Spleen (tissue), 3 donors: ENCODE data around the gene DDI2.

Experiments
- POLR2A ChIP-seq, 3 donors: fragments of 450-650 bp; IDR thresholded peaks; one replicate each; pipeline ENCODE4 v1.5.1; 2017; ENCODE audit warnings: antibody characterized with exemption in 3 of 3, mild to moderate bottlenecking in 1 of 3
- POLR2AphosphoS5 ChIP-seq, 3 donors: sonication (generic); formaldehyde crosslinking; IDR thresholded peaks; one replicate each; pipeline ENCODE4 v1.5.1; 2017; ENCODE audit warnings: antibody characterized with exemption in 3 of 3

GRCh38 chr1:15678578-15678977 is 61.3 kb downstream of the DDI2 start:
- TF ChIP-seq POLR2A (IDR thresholded peaks at IDR 0.05) (no peak), POLR2AphosphoS5 (IDR thresholded peaks at IDR 0.05) (no peak)
